COLO668 (cell line): Measurements from ENCODE around the gene CYRIA.

ENCODE experiments used
- DNase-seq: peaks from one replicate; lab custom pipeline; 2025; ENCODE audit not compliant: unreplicated experiment; lab: John Stamatoyannopoulos, UW

The CYRIA gene

GRCh38 chr2:16665748-16666448 lies at the start of gene CYRIA:
Gene CYRIA (minus strand): TSS chr2:16665834. CDS start chr2:16588119, 77,715 bp downstream.
- peak; percentile 72 for DNase-seq

DNA sequence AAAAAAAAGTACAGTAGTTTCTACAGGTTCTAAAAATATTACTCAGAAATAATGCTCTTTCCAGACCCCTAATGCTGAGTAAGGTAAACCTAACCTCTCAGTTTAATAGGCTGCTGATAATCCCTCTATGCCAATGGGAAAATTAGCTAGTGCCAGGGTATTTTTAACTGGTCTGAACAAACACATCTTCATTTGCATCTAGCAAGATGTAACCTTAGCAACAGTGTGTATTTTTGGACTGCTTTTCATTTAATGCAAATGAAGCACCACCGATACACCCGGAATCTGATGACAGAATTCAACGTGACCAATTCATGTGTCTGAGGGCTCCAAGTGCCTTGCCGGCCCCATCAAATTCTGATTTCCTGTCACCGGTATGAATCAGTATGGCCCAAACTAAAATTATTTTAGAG lies 47.4 kb upstream of the CYRIA start:
- DNase-seq = peak; percentile 17

DNA sequence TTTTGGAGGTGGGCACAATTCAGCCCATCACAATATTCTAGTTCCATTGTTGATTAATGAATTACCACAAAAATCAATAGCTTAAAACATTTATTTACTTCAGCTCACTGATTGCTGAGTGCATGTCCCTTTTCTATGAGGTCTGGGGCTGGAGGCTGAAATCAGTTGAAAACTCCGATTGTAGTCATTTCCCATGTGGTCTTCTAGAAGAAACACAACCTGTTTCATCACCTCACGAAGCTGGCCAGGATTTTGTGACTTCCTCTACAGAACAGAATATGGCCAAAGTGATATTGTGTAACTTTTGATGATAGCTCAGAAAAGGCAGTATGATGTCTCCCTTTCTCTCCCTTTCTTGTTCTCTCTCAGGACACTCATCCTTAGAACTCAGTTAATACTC lies 44.1 kb upstream of the CYRIA start:
- no peak for DNase-seq

DNA sequence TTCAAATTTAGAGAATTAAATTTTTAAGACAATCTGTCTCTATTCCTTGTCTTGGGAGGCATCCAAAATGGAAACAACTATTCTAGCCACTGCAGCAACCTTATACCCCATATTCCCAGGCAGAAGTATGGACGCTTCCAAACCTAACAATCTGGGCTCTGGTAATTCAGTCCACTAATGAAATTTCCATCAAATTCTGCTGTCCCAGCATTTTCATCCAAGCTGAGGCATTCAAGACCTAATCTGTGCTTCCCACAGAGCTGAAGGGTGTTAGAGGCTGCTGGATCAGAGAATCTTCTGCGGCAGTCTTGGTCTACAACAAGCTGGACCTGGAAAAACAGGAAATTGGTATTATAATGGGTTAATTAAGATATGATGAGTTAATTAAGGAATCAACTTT lies 42.5 kb upstream of the CYRIA start:
- no peak for DNase-seq

GRCh38 chr2:16707014-16707623 lies 41.5 kb upstream of the CYRIA start:
- DNase-seq = no peak

DNA sequence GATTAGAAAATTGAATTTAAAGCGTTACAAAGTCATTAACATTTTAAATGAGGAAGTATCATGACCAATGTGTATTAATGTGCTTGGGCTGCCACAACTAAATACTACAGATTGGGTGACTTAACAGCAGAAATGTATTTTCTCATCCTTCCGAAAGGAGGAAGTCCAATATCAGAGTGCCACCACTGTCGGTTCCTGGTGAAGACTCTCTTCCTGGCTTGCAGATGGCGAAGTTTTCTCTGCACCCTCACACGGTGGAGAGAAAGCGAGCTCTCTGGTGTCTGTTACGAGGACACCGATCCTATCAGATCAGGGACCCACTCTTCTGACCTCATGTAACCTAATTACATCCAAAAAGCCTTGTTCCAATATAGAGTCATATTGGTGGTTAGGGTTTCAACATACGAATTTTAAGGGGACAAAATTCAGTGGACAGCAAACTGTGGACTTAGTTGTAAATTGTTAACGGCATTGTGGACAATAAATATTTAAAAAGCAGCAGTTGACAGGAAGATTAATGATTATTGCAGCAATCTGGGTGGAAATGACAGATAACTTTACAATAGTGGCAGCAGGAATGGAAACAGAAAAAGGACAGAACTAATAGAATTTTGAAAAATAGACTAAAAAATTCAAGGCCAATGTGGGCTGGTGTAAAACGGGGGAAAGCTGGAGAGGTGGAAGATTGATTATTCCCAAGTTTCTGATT lies 35.1 kb upstream of the CYRIA start:
- no peak for DNase-seq

DNA sequence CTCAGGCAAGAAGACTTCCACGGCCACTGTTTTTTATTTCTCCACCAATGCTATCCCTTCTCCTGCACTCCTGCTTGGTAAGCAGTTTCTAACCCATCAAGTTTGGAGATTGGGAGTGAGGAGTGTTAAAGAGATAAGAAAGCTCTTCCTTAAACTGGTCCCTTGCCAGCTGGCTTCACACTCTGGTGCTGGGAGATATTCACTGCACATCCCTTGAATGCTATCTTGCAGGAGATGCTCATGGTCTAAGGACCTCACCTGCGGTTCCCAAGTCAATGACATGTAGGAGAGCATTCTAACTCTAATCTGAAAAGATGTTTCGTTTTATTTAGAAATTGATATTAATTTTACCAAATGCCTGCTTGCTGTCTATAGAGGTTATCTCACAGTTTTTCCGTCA lies 28.2 kb upstream of the CYRIA start:
- DNase-seq = no peak

- DNase-seq = no peak
Measured at GRCh38 chr2:16691261-16691660, 25.6 kb upstream of the CYRIA start.

DNA sequence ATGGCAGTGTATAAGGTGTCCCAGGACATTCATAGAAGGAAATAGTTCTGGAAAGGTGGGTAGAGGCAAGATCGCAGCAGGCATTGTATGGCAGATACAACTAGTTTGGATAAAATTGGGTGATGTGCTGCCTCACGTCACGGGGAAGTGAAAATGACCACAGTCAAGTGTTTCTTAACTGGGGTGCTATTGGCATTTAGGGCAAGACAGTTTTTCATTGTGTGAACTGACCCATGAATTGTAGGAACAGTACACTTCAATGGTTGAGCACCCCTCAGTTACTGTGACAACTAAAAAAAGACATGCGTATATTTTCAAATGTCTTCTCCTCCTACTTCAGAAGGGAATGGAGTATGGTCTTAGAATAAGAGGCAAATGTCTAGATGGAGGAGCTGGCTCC lies 22.3 kb upstream of the CYRIA start:
- no peak for DNase-seq

GRCh38 chr2:16687222-16687621 lies 21.6 kb upstream of the CYRIA start:
- no peak for DNase-seq

DNA sequence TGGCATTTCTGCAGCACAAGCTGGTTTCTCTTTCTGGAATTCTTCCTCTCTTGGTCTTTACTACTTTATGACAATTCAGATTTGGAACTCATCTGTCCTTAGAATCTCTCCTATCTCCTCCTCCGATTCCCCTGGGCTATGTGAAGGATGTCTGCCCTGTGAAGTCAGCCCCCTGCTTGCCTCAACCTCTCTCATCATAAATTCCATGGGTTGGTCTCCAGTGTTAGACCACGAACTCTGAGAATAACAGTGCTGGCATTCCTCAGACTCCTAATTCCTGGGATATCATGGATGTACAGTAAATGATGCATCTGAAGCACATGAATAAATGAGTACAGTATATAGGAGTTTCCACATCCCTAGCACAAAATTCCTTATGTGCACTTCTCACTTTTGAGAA lies 21.0 kb upstream of the CYRIA start:
- no peak for DNase-seq

- no peak for DNase-seq
Measured at GRCh38 chr2:16685340-16685715, 19.7 kb upstream of the CYRIA start.

GRCh38 chr2:16684676-16685339 lies 19.2 kb upstream of the CYRIA start:
- no peak for DNase-seq

DNA sequence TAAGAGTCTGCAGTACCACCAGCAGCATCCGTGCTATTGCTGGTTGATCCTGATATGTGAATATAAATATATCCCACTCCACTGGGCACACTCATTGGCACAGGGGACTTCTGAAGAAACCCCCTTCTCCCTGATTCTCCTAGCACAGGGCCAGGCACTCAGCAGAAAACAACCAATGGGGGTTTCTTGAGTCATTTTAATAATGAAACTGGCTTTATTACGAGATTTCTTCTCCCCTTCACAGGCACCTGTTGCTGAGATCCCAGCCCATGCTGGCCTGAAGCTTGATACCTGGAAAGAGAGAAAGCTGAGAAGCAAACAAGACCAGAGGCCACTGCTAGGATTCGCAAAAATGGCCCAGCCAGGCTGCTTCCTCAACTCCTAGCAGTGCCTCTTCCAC lies 17.9 kb upstream of the CYRIA start:
- DNase-seq = no peak

DNA sequence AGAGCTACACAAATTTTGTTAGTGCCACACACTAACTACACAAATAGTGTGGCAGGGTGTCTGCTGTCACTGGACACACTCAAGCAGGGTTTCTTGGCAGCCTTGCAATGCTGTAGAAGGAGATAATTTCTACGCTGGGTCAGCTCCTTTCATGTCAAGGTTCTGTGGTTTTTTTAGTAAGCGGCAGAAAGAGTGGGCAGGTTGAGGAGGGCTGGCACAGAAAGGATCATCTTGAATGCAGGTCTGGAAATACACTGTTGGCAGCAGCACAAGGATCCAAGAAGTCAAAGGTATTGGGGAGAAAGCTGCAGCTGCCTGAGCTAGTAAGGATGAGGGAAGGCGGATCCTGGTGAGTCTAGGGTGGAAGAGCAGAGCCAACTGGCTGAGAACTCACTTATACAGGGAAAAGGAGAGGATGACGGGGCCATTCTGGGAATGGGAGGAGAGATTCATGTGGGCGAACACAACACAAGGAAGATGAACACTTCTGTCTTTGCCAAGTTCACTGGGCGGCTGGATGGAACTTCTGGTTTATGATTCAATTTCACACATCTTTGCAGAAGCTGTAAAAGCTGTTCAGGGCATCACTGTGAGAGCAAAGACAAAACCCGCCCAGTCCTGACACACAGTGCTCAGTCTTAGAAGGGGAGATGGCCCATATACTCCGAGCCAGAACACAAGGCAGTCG lies 16.9 kb upstream of the CYRIA start:
- no peak for DNase-seq

GRCh38 chr2:16680781-16681180 lies 15.1 kb upstream of the CYRIA start:
- no peak for DNase-seq

GRCh38 chr2:16680304-16680703 lies 14.7 kb upstream of the CYRIA start:
- no peak for DNase-seq

DNA sequence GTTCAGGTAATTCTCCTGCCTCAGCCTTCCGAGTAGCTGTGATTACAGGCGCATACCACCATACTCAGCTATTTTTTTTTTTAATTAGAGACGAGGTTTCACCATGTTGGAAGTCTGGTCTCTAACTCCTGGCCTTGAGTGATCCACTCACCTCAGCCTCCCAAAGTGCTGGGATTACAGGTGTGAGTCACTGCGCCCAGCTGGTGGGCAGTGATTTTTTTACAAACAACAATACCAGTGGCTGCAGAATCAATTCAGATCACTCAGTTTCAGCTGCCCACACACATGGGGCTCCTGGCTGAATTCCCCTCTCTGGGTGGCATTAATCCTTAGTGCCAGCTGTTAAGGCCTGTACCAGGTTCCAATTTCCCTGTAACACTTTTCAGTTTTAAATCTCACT lies 13.3 kb upstream of the CYRIA start:
- DNase-seq = no peak

GRCh38 chr2:16677875-16678274 lies 12.2 kb upstream of the CYRIA start:
- DNase-seq = no peak

GRCh38 chr2:16675781-16676180 lies 10.1 kb upstream of the CYRIA start:
- DNase-seq = no peak

GRCh38 chr2:16674154-16674553 lies 8.5 kb upstream of the CYRIA start:
- DNase-seq = no peak
